IPS-NIHi7 (cell line): ENCODE data around the gene CCDC144A.
"Not testable (repeated sequence)": the region's sequence is repeated elsewhere in the genome, so short reads cannot be mapped to it uniquely, and the experiment has no call there.

Source experiments
- DNase-seq: peaks from one replicate; pipeline ENCODE4 v3.0.0; 2012; ENCODE audit warnings: mixed read lengths; ENCODE audit errors: extremely low spot score

Gene CCDC144A, protein sequence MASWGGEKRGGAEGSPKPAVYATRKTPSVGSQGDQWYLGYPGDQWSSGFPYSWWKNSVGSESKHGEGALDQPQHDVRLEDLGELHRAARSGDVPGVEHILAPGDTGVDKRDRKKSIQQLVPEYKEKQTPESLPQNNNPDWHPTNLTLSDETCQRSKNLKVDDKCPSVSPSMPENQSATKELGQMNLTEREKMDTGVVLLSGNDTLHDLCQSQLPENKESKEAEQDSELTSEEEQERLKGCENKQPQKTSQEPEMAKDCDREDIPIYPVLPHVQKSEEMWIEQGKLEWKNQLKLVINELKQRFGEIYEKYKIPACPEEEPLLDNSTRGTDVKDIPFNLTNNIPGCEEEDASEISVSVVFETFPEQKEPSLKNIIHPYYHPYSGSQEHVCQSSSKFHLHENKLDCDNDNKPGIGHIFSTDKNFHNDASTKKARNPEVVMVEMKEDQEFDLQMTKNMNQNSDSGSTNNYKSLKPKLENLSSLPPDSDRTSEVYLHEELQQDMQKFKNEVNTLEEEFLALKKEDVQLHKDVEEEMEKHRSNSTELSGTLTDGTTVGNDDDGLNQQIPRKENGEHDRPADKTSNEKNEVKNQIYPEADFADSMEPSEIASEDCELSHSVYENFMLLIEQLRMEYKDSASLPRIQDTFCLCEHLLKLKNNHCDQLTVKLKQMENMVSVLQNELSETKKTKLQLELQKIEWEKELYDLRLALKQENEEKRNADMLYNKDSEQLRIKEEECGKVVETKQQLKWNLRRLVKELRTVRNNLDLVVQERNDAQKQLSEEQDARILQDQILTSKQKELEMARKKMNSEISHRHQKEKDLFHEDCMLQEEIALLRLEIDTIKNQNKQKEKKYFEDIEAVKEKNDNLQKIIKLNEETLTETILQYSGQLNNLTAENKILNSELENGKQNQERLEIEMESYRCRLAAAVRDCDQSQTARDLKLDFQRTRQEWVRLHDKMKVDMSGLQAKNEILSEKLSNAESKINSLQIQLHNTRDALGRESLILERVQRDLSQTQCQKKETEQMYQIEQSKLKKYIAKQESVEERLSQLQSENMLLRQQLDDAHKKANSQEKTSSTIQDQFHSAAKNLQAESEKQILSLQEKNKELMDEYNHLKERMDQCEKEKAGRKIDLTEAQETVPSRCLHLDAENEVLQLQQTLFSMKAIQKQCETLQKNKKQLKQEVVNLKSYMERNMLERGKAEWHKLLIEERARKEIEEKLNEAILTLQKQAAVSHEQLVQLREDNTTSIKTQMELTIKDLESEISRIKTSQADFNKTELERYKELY (N-terminal part only)

DNA sequence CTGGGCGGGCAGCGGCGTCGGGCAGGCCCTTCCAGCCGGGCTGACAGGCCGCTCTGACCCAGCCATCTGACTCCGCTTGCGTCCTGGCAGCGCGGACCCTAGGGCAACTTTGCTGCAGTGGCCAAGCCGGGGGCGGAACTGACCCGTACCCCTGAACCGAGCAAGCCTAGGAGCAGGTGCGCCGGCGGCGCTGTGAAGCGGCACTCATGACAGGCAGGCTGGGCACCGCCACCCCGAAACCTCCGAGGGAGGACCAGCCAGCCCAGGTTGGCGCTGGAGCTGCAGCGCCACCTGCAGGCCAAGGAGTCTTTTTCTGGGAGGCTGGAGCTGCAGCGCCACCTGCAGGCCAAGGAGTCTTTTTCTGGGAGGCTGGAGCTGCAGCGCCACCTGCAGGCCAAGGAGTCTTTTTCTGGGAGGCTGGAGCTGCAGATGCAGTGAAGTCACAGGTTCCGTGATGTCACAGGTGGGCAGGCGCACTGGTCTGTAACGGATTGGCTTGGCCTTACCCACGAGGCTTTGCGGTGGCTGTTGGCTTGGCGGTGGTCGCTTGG lies at the start of gene CCDC144A:
Gene CCDC144A, plus strand, starts transcription at position 511 of the 551 bp plus-strand sequence. CDS start 160 bp downstream, outside the sequence.
- peak; percentile 34 for DNase-seq

DNA sequence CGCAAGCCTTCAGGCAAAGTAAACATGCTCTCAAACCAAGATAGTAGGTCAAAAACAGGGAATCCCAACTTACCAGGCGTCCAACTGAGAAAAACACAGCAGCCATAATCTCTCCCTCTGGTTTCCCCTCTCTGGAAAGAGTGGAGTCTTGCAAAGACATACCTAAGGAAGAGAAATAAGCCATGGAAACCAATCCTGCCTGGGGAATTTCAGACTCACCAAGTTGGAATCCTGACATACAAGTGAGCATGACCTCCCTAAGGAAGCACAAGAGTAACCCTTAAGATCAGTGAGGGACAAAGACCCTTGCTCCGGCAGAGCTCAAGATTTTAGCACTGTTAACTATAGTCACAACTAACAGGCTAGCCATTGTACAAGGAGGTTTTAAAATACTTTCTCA lies 40.5 kb upstream of the CCDC144A start:
- peak; percentile 7 for DNase-seq

GRCh38 chr17:16652252-16652651 lies 37.8 kb upstream of the CCDC144A start:
- no peak for DNase-seq

GRCh38 chr17:16652847-16653366 lies 37.1 kb upstream of the CCDC144A start:
- no peak for DNase-seq

DNA sequence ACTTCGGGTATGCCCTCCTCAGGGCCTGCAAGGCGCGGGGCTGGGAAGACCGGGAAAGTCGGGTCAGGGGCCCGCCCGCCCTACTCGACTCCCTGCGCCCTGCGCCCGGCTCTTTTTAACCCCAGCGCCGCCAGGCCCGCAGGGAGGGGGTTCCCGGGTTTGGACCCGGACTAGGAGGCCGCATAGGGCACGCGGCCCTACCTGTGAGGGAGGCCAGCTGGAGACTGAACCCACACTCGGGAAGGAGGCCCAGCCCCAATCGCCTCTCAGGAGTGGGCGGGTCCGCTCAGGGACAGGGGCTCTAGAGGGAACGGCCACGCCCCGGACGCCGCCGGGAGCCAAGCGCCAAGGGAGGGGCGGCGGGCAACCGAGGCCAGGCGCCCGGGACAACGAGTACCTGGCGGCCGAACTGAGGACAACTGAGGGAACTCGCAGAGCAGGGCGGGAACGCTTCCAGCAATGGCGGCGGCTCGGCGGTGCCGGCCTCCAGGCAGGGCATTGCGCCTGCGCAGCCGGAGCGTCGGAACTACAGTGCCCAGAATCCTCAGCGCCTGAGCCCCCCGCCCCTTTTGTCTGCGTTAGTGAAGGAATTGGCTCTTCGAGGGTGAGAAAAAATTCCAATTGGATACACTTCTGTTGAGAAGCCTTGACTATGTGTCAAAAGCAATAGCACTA lies 36.5 kb upstream of the CCDC144A start, which contains the start of gene ZNF624:
Gene ZNF624, minus strand, starts transcription at position 484 of the 675 bp plus-strand sequence.
- DNase-seq = peak; percentile 98

DNA sequence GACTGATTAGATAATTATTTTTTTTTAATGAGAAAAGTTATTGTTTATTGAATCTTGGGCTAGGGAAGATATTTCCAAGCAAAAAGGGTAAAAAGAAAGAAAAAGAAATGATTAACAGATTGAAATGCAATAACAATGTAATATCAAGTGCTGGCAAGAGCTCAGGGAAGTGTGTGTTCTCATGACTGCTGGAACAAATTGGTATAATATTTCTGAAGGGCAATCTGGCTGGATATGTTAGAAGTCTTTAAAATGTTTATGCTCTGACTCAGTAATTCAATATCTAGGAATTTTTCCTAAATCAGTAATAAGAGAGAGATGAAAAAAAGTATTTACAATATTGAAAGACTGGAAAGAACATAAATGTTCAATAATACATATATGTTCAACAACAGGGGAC lies 28.8 kb upstream of the CCDC144A start:
- DNase-seq = no peak

- no peak for DNase-seq
These were observed 27.1 kb upstream of the CCDC144A start for GRCh38 chr17:16662936-16663335.

DNA sequence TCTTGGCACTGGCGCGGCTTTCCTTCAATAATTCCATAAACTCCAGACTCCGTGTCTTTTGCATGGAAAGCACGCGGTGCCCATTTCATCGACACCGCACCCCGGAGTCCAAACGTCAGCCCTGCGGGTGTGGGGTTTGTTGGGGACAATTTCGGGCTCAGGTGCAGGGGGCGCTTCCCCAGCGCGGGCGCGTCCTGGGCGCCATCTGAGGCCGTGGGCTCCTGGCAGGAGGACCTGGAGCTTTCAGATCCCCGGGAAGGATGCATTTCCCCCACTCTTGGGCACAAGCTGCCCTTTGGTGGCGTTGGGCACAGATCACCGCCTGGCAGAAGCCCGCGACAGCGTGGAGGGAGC lies 23.5 kb upstream of the CCDC144A start:
- not testable (repeated sequence) for DNase-seq

GRCh38 chr17:16666907-16667636 lies 23.0 kb upstream of the CCDC144A start:
- DNase-seq = peak; percentile 23

GRCh38 chr17:16676676-16677268 lies 13.3 kb upstream of the CCDC144A start:
- no peak for DNase-seq

GRCh38 chr17:16683290-16684138 lies 6.5 kb upstream of the CCDC144A start:
- not testable (repeated sequence) for DNase-seq

DNA sequence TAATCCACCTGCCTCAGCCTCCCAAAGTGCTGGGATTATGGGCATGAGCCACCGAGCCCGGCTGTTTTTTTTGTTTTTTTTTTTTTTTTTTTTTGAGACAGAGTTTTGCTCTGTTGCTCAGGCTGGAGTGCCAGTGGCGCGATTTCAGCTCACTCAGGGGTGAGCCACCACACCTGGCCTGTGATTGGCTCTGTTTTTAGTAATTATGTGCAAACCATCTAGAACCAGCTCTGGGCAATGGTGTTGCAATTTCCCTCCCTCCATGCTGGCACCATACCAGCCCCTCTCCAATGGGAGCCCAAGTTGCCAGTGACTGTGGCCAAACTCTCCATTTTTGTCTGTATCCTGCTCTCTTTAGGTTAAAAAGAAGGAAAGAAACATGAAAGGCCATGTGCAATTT lies 4.0 kb upstream of the CCDC144A start:
- not testable (repeated sequence) for DNase-seq

- peak; percentile 13 for DNase-seq
These were observed 2.9 kb upstream of the CCDC144A start for GRCh38 chr17:16687151-16687550.

DNA sequence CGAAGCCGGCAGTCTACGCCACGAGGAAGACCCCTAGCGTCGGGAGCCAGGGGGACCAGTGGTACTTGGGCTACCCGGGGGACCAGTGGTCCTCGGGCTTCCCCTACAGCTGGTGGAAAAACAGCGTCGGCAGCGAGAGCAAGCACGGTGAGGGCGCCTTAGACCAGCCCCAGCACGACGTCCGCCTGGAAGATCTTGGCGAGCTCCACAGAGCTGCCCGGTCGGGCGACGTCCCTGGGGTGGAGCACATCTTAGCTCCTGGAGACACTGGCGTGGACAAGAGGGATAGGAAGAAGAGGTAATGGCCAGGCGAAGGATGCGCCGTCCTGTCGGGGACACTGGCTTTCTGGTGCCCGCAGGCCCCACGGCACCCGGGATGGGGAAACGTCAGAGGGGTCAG lies 406 bp downstream of the CCDC144A start:
- not testable (repeated sequence) for DNase-seq

DNA sequence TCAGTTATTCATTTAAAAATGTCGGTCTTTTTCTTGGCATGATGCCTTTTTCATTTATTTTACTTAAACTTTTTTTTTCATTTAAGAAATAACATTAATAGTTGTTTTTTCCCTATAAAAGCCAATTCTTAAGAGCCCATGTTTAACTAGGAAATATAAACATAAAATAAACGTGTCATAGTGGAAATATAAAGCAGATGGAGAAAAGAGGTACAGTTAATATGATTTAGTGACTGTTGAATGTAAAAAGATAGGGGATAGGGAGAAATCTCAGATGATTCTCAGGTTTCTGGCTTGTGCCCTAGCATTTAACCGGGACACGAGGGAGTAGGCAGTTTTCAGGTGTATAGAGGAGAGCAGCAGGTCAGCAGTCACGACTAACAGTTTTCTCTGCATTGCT lies 7.6 kb downstream of the CCDC144A start:
- DNase-seq = not testable (repeated sequence)

DNA sequence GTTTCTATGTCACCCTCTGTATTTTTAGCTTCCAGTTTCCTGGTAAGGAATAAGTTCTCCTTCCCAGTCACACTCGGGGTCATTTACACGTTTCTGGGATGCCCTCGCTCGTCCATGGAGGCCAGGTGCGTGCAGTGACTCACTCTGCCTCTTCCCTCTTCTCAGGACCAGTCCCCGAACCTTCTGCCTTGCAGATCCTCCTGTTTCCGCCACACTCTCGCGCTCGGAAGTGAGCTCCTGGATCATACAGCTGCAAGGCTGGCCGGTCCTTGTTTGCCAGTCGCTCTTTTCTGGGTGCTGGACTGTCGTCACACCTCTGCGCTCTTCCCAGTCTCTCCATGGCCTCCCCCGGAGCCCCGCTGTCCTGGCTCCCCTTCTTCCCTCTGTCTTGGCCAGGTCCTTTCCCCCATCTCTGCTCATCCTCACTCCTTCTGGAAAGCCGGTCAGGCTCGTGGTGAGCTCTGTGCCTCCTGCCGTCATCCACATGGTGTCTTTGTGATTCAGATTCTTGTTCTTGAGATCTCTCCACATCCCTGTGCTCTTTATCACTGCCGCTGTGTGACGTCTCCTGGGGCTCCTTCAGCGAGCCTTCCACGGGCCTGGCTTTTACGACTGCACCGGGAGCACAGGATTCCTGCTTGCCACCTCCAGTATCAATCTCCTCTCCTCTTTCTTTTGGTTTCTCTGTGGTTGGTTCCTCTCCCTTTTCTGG lies 55.6 kb downstream of the CCDC144A start:
- not testable (repeated sequence) for DNase-seq

DNA sequence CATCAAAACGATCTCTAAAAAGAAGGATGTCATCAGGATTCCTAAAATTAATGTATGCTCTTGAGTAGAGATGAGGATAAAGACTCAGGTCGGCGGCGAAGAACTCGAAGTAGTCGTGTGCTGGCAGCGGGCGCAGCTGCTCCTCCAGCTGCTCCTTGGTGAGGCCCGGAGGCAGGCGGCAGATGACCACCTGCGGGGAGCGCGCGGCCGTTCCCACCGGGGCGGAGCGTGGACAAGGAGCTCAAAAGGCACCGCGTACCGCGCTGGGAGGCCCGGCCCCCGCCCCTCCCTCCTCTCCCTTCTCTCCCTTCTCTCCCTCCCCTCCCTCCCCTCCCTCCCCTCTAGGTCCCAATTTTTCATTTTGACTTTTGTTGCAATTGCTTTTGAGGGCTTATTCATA lies 56.5 kb downstream of the CCDC144A start:
- DNase-seq = not testable (repeated sequence)

- DNase-seq = not testable (repeated sequence)
These were observed 60.5 kb downstream of the CCDC144A start for GRCh38 chr17:16750515-16750914.
